ENCODE measurements around the gene POLDIP2. TPM values are rescaled to one million over a fixed set of nuclear protein-coding genes. Genes with fewer than 3 reads are reported as not detected.
A peak's percentile ranks its signal among the peaks of the same experiment; 100 is the strongest.

POLDIP2 gene
- total and polyA plus RNA-seq, 2 of the 13 experiments (the other 11 are each of a cell fraction or from before 2014, with no cell fraction given): 85.9 to 114 TPM

DNA sequence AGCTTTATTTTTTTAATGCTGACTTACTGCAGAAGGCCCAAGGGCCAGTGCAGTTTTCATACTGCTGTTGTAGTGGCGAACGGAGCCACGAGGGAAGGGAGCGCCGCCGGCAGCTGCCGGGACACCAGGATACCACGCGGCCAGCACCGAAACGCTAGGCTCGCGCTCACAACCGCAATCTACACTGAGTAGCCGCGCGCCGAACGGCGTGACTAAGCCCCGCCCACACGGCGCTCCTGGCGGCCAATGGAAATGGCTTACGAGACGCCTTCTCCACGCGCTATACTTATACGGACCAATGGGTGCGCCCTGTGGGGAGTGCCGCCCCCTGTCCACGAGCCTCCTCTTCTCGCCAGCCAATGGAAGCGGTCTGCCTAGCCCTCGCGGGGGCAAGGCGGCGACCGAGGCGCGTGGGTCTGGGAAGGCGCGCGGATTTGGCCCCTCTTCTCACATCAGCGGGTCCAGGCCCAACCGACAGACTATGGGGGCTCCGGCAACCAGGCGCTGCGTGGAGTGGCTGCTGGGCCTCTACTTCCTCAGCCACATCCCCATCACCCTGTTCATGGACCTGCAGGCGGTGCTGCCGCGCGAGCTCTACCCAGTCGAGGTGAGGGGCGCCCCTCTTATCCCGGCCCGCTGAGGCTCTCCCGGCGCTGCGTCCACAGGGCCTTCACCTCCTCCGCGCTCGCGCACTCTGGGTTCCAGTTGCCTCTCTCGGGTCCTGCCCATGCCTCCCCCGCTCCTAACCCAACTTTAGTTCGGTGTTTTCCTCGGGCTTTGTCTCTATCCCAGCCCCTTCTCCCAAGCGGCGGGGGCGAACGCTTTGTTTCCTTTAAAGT, 38.3 kb downstream of the POLDIP2 start, which contains the start of gene TMEM97 (continued):
- TF ChIP-seq, protein P1, sequence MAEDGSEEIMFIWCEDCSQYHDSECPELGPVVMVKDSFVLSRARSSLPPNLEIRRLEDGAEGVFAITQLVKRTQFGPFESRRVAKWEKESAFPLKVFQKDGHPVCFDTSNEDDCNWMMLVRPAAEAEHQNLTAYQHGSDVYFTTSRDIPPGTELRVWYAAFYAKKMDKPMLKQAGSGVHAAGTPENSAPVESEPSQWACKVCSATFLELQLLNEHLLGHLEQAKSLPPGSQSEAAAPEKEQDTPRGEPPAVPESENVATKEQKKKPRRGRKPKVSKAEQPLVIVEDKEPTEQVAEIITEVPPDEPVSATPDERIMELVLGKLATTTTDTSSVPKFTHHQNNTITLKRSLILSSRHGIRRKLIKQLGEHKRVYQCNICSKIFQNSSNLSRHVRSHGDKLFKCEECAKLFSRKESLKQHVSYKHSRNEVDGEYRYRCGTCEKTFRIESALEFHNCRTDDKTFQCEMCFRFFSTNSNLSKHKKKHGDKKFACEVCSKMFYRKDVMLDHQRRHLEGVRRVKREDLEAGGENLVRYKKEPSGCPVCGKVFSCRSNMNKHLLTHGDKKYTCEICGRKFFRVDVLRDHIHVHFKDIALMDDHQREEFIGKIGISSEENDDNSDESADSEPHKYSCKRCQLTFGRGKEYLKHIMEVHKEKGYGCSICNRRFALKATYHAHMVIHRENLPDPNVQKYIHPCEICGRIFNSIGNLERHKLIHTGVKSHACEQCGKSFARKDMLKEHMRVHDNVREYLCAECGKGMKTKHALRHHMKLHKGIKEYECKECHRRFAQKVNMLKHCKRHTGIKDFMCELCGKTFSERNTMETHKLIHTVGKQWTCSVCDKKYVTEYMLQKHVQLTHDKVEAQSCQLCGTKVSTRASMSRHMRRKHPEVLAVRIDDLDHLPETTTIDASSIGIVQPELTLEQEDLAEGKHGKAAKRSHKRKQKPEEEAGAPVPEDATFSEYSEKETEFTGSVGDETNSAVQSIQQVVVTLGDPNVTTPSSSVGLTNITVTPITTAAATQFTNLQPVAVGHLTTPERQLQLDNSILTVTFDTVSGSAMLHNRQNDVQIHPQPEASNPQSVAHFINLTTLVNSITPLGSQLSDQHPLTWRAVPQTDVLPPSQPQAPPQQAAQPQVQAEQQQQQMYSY (CRISPR knock-in tag; IDR thresholded peaks at IDR 0.05): no peak
- TF ChIP-seq, protein P2, sequence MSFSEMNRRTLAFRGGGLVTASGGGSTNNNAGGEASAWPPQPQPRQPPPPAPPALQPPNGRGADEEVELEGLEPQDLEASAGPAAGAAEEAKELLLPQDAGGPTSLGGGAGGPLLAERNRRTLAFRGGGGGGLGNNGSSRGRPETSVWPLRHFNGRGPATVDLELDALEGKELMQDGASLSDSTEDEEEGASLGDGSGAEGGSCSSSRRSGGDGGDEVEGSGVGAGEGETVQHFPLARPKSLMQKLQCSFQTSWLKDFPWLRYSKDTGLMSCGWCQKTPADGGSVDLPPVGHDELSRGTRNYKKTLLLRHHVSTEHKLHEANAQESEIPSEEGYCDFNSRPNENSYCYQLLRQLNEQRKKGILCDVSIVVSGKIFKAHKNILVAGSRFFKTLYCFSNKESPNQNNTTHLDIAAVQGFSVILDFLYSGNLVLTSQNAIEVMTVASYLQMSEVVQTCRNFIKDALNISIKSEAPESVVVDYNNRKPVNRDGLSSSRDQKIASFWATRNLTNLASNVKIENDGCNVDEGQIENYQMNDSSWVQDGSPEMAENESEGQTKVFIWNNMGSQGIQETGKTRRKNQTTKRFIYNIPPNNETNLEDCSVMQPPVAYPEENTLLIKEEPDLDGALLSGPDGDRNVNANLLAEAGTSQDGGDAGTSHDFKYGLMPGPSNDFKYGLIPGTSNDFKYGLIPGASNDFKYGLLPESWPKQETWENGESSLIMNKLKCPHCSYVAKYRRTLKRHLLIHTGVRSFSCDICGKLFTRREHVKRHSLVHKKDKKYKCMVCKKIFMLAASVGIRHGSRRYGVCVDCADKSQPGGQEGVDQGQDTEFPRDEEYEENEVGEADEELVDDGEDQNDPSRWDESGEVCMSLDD (CRISPR knock-in tag; IDR thresholded peaks at IDR 0.05; ENCODE audit: borderline replicate concordance): peak; percentile 83
- TF ChIP-seq ZNF350 (CRISPR knock-in tag; IDR thresholded peaks at IDR 0.05; ENCODE audit: borderline replicate concordance, low read depth) (no peak; the same call in 1 of the 2 replicates), ZNF550 (CRISPR knock-in tag; IDR thresholded peaks at IDR 0.05; ENCODE audit: borderline replicate concordance) (no peak), NKX3-1 (CRISPR knock-in tag; IDR thresholded peaks at IDR 0.05) (peak; percentile 72; the same call in 1 of the 2 replicates), ZIK1 (CRISPR knock-in tag; IDR thresholded peaks at IDR 0.05; ENCODE audit: borderline replicate concordance, low read depth) (peak; percentile 62; the same call in 1 of the 2 replicates)
- TF ChIP-seq, protein P3, sequence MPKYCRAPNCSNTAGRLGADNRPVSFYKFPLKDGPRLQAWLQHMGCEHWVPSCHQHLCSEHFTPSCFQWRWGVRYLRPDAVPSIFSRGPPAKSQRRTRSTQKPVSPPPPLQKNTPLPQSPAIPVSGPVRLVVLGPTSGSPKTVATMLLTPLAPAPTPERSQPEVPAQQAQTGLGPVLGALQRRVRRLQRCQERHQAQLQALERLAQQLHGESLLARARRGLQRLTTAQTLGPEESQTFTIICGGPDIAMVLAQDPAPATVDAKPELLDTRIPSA (CRISPR knock-in tag; IDR thresholded peaks at IDR 0.05; ENCODE audit: borderline replicate concordance): no peak
